H9 (cell line): ENCODE data around the gene NOCT. TPM values are rescaled to one million over a fixed set of nuclear protein-coding genes. Genes with fewer than 3 reads are reported as not detected.

Experiments
- DNase-seq: peaks from one replicate; pipeline ENCODE4 v3.0.0-alpha.2; 2017
- H2AFZ ChIP-seq: one replicate; pipeline ENCODE4 v1.6.1; 2013; ENCODE audit warnings: mild to moderate bottlenecking, low read length, control low read depth, moderate library complexity
- H2AK5ac ChIP-seq: 2 replicates; pipeline ENCODE4 v1.6.1; 2013; ENCODE audit warnings: low read length, control low read depth, mixed read lengths; ENCODE audit not compliant: insufficient read length
- H2BK120ac ChIP-seq: one replicate; pipeline ENCODE4 v1.6.1; 2013; ENCODE audit warnings: low read depth, mild to moderate bottlenecking, low read length, control low read depth, inconsistent platforms; ENCODE audit not compliant: poor library complexity, severe bottlenecking
- H2BK12ac ChIP-seq: 2 replicates; pipeline ENCODE4 v1.6.1; 2013; ENCODE audit warnings: low read length, control low read depth, mixed read lengths, low read depth; ENCODE audit not compliant: insufficient read length
- H2BK15ac ChIP-seq: 2 replicates; pipeline ENCODE4 v1.6.1; 2013; ENCODE audit warnings: low read depth, low read length, control low read depth
- H2BK20ac ChIP-seq: one replicate; pipeline ENCODE4 v1.6.1; 2013; ENCODE audit warnings: low read depth, mild to moderate bottlenecking, low read length, control low read depth, inconsistent platforms; ENCODE audit not compliant: poor library complexity, severe bottlenecking
- H2BK5ac ChIP-seq: 2 replicates; pipeline ENCODE4 v1.6.1; 2013; ENCODE audit warnings: low read length, control low read depth, mixed read lengths; ENCODE audit not compliant: insufficient read length
- H3K14ac ChIP-seq: 2 replicates; pipeline ENCODE4 v1.6.1; 2013; ENCODE audit warnings: low read length, control low read depth; ENCODE audit not compliant: insufficient read depth
- H3K18ac ChIP-seq: 2 replicates; pipeline ENCODE4 v1.6.1; 2013; ENCODE audit warnings: low read depth, mild to moderate bottlenecking, mixed read lengths, low read length, control low read depth; ENCODE audit not compliant: insufficient read length
- H3K23ac ChIP-seq: 2 replicates; pipeline ENCODE4 v1.6.1; 2013; ENCODE audit warnings: low read length, control low read depth, mixed read lengths, low read depth; ENCODE audit not compliant: insufficient read length
- H3K23me2 ChIP-seq: 2 replicates; pipeline ENCODE4 v1.6.1; 2013; ENCODE audit warnings: low read depth, mild to moderate bottlenecking, mixed read lengths, low read length, control low read depth; ENCODE audit not compliant: insufficient read length, poor library complexity, severe bottlenecking
- H3K27ac ChIP-seq: 2 replicates; pipeline ENCODE4 v1.5.1; 2013; ENCODE audit warnings: low read length, control low read depth, mixed read lengths, low read depth; ENCODE audit not compliant: insufficient read length
- H3K27me3 ChIP-seq: 2 replicates; pipeline ENCODE4 v1.6.1; 2013; ENCODE audit warnings: low read length, control low read depth, inconsistent platforms; ENCODE audit not compliant: insufficient read depth
- H3K4ac ChIP-seq: 2 replicates; pipeline ENCODE4 v1.6.1; 2013; ENCODE audit warnings: low read depth, mild to moderate bottlenecking, control low read depth, inconsistent platforms, low read length, moderate library complexity
- H3K4me1 ChIP-seq: 2 replicates; pipeline ENCODE4 v1.6.1; 2013; ENCODE audit warnings: low read length, control low read depth, inconsistent platforms; ENCODE audit not compliant: insufficient read depth
- H3K4me2 ChIP-seq: 2 replicates; pipeline ENCODE4 v1.6.1; 2013; ENCODE audit warnings: low read length, control low read depth, mixed read lengths; ENCODE audit not compliant: insufficient read length, insufficient read depth
- H3K56ac ChIP-seq: 2 replicates; pipeline ENCODE4 v1.6.1; 2013; ENCODE audit warnings: low read depth, mild to moderate bottlenecking, mixed read lengths, low read length, control low read depth; ENCODE audit not compliant: insufficient read length
- H3K79me1 ChIP-seq: 2 replicates; pipeline ENCODE4 v1.6.1; 2013; ENCODE audit warnings: low read depth, mild to moderate bottlenecking, moderate library complexity, low read length, control low read depth, inconsistent platforms; ENCODE audit not compliant: insufficient read depth, poor library complexity, severe bottlenecking
- H3K79me2 ChIP-seq: 2 replicates; pipeline ENCODE4 v1.6.1; 2013; ENCODE audit warnings: low read length, control low read depth, inconsistent platforms; ENCODE audit not compliant: insufficient read depth
- H3K9ac ChIP-seq: 2 replicates; pipeline ENCODE4 v1.6.1; 2013; ENCODE audit warnings: low read length, control low read depth, mixed read lengths; ENCODE audit not compliant: insufficient read length; ENCODE audit errors: extremely low read depth
- H3K9me3 ChIP-seq: one replicate; pipeline ENCODE4 v1.6.1; 2013; ENCODE audit warnings: low read depth, low read length, inconsistent platforms; ENCODE audit not compliant: control insufficient read depth
- H3T11ph ChIP-seq: one replicate; pipeline ENCODE4 v1.6.1; 2013; ENCODE audit warnings: mild to moderate bottlenecking, low read length, control low read depth, inconsistent platforms
- H4K20me1 ChIP-seq: one replicate; pipeline ENCODE4 v1.6.1; 2013; ENCODE audit not compliant: control insufficient read depth, insufficient read length, insufficient read depth
- H4K5ac ChIP-seq: 2 replicates; pipeline ENCODE4 v1.6.1; 2013; ENCODE audit warnings: low read depth, mild to moderate bottlenecking, mixed read lengths, low read length, control low read depth; ENCODE audit not compliant: insufficient read length
- H4K8ac ChIP-seq: replicated peaks from 2 replicates; pipeline ENCODE4 v1.6.1; 2013; ENCODE audit warnings: low read length, control low read depth, mixed read lengths, low read depth; ENCODE audit not compliant: insufficient read length
- H4K91ac ChIP-seq: 2 replicates; pipeline ENCODE4 v1.6.1; 2013; ENCODE audit warnings: low read depth, mild to moderate bottlenecking, moderate library complexity, mixed read lengths, low read length, control low read depth; ENCODE audit not compliant: insufficient read length
- H3K27ac Mint-ChIP-seq, 3 experiments: 2 replicates in 2 of 3; 3 replicates in 1 of 3; pipeline ENCODE4 v1.8.0; 2020 to 2021; ENCODE audit warnings: mixed read lengths in 3 of 3, mild to moderate bottlenecking in 1 of 3, moderate library complexity in 1 of 3
- H3K27me3 Mint-ChIP-seq: 2 replicates; pipeline ENCODE4 v1.8.0; 2021; ENCODE audit warnings: low read depth, mild to moderate bottlenecking, moderate library complexity, mixed read lengths
- H3K36me3 Mint-ChIP-seq, 3 experiments: 2 replicates in 2 of 3; 3 replicates in 1 of 3; pipeline ENCODE4 v1.8.0; 2020 to 2021; ENCODE audit warnings: low read depth in 3 of 3, mixed read lengths in 3 of 3; ENCODE audit not compliant: insufficient read depth in 1 of 3
- H3K4me1 Mint-ChIP-seq, 2 experiments: 2 replicates each; pipeline ENCODE4 v1.8.0; 2020; ENCODE audit warnings: mixed read lengths in 2 of 2
- H3K4me3 Mint-ChIP-seq, 2 experiments: 2 replicates in 1 of 2; 3 replicates in 1 of 2; pipeline ENCODE4 v1.8.0; 2020 to 2021; ENCODE audit warnings: mild to moderate bottlenecking in 2 of 2, mixed read lengths in 2 of 2, moderate library complexity in 1 of 2
- H3K9me3 Mint-ChIP-seq, 2 experiments: 2 replicates in 1 of 2; 3 replicates in 1 of 2; pipeline ENCODE4 v1.8.0; 2020; ENCODE audit warnings: mild to moderate bottlenecking in 2 of 2, mixed read lengths in 2 of 2, moderate library complexity in 1 of 2
- WGBS: extraction: QIAGEN DNeasy Blood & Tissue Kit; methylation state at CpG from one replicate; pipeline ENCODE4 v1.1.7; 2013; ENCODE audit warnings: missing lambda C conversion rate, low lambda C conversion rate, mixed read lengths; ENCODE audit not compliant: insufficient read length; ENCODE audit errors: extremely low coverage; 5-methylcytosine and 5-hydroxymethylcytosine counted together
- total RNA-seq: library from RNA; stranded (reverse); gene quantifications from 2 replicates; pipeline ENCODE4 v1.2.1, GENCODE V29; 2021
- TF ChIP-seq, protein P1 (sequence below): fragments of 200-600 bp; sonication (generic); conservative IDR thresholded peaks from 3 replicates; pipeline ENCODE4 v1.8.0; 2021; ENCODE audit warnings: antibody characterized with exemption, mild to moderate bottlenecking

Gene NOCT
- total RNA-seq, 1 experiment from 2014 or later, result 37.3 TPM

DNA sequence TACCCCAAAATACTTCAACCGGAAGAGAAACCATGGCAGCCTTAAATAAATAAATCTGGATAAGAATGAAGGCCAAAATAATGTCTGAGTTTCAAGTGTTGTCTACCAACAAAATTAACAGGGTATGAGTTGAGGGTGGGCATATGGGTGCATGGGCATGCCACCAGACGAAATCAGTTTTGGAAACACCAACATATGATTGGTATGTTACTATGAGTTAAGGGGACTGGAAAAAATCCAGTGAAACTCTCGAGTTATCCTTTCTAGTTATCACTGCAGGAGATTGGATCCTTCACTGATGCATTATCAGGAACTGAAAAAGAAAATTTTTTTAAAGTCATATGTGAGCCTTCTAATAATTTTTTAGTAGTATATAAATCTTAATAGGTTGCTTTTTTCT lies 32.4 kb downstream of the NOCT start:
- no CpG with 5 or more reads among the region's 3 CpGs for WGBS
- H4K91ac ChIP-seq, result no peak overlapping the region

More for the DNA sequence above, 32.4 kb downstream of the NOCT start:
- Histone ChIP-seq H3K18ac (no peak overlapping the region), H2BK5ac (no peak overlapping the region), H3K79me2 (no peaks in the 10 kb centered on the region), H4K20me1 (no peaks in the 10 kb centered on the region), H4K8ac (no peak overlapping the region), H3K27ac (no peak overlapping the region), H3K23me2 (no peaks in the 10 kb centered on the region), H3K4me1 (no peaks in the 10 kb centered on the region), H2BK120ac (no peak overlapping the region), H2BK20ac (no peak overlapping the region), H3K9ac (no peak overlapping the region), H3K14ac (no peak overlapping the region), H2BK15ac (no peak overlapping the region), H3K9me3 (no peaks in the 10 kb centered on the region), H2AK5ac (no peak overlapping the region), H2BK12ac (no peak overlapping the region), H3T11ph (no peak overlapping the region), H3K27me3 (no peaks in the 10 kb centered on the region), H3K56ac (no peak overlapping the region), H3K4ac (no peak overlapping the region), H3K79me1 (no peaks in the 10 kb centered on the region), H2AFZ (no peak overlapping the region), H3K23ac (no peak overlapping the region), H3K4me2 (no peak overlapping the region), H4K5ac (no peak overlapping the region)
- Mint-ChIP-seq H3K27ac (no peak overlapping the region; a peak in 1 of 7 replicates), H3K27me3 (no peaks in the 10 kb centered on the region), H3K4me1 (peaks cover 5 to 8% of the 10 kb centered on the region in 2 experiments), H3K4me3 (no peak overlapping the region), H3K9me3 (no peaks in the 10 kb centered on the region), H3K36me3 (peaks cover 22 to 57% (median 38%) of the 10 kb centered on the region in 3 experiments)
- TF ChIP-seq, protein P1, sequence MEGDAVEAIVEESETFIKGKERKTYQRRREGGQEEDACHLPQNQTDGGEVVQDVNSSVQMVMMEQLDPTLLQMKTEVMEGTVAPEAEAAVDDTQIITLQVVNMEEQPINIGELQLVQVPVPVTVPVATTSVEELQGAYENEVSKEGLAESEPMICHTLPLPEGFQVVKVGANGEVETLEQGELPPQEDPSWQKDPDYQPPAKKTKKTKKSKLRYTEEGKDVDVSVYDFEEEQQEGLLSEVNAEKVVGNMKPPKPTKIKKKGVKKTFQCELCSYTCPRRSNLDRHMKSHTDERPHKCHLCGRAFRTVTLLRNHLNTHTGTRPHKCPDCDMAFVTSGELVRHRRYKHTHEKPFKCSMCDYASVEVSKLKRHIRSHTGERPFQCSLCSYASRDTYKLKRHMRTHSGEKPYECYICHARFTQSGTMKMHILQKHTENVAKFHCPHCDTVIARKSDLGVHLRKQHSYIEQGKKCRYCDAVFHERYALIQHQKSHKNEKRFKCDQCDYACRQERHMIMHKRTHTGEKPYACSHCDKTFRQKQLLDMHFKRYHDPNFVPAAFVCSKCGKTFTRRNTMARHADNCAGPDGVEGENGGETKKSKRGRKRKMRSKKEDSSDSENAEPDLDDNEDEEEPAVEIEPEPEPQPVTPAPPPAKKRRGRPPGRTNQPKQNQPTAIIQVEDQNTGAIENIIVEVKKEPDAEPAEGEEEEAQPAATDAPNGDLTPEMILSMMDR, result no peak
- DNase-seq, result no peak
